ENCODE measurements around the gene FAM209A. TPM values are rescaled to one million over a fixed set of nuclear protein-coding genes. Genes with fewer than 3 reads are reported as not detected.
A peak's percentile ranks its signal among the peaks of the same experiment; 100 is the strongest.
"Not testable (repeated sequence)": the region's sequence is repeated elsewhere in the genome, so short reads cannot be mapped to it uniquely, and the experiment has no call there.

The FAM209A gene, protein sequence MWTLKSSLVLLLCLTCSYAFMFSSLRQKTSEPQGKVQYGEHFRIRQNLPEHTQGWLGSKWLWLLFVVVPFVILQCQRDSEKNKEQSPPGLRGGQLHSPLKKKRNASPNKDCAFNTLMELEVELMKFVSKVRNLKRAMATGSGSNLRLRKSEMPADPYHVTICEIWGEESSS
- not detected in 2 replicates for total RNA-seq (2014; rRNA removed; shearing (Covaris generic))

DNA sequence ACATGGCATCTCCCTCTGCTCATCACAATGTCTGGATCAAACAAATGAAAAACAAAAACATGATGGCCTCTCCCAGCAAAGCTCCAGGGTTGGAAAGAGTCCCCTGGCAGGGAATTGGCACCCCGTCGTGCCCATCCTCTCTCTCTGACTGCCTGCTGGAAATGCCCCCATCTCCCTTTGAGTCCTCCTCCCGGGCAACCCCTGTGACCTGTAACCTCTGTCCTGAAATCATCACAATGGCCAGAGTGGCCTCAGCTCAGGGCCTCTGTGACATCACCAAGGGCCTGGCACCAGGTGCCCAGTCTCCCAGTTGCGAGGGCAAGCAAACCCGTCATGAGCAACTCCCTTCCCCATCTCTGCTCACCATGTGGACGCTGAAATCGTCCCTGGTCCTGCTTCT, at the start of gene FAM209A:
FAM209A (plus strand) TSS at position 301 of the 400 bp plus-strand sequence; CDS start at position 366, 65 bp downstream.
- DNase-seq (ENCODE audit: low read depth), result not testable (repeated sequence)

DNA sequence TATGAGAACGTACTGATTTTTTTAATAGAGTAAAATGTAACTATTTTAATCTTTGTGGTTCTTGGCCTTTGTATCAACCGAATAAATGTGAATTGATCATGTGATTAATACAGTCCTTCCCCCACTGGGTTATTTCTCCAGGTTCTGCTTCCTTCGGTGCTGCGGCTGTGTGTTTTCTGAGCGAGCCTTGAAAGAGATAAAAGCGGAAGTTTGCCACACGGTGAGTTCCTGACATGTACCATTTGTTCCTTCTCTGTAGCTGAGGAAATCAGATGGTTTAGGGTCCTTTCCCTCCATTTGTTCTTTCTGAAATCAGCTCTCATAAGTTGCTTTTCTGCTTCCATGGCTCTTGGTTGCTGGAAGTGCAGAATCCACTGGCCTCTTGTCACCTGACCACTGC, 40.6 kb upstream of the FAM209A start:
- DNase-seq (ENCODE audit: low read depth), result no peak

DNA sequence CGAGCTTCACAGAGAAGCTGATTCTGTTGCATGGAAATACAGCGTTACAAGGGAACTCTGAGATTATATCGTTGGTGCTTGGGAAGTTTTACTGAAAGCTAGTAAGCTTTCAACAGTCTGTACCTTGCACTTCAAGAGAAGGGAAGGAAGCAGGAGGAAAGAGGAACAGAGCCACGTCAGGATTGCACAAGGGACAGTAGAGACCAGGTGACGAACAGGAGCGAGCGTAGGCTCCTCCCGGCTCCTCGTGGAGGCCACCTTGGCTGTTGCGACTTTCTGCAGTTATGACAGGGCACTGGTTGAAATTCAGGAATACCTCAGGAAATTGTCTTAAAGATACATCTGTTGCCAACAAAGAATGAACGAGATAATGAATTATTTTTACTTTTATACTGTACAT, 37.3 kb upstream of the FAM209A start:
- no peak for DNase-seq (ENCODE audit: low read depth)

DNA sequence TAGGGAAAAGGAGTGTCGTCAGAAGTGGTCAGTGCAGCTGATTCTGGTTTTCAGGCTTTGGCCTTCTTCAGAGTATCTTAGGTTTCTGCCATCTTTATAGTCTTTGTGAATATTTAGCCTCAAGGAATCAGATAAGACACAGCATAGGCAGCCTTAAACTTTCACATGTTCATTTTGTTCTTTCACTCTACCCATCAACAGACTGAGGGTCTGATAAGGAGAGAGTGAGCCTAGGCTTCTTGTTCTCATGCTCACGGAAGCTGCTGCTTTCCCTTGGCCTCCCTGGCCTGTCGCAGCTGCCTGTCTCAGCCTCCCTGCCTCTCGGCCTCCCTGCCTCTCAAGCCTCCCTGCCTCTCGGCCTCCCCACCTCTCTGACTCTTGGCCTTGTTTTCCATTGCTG, 36.0 kb upstream of the FAM209A start:
- DNase-seq (ENCODE audit: low read depth), result no peak

DNA sequence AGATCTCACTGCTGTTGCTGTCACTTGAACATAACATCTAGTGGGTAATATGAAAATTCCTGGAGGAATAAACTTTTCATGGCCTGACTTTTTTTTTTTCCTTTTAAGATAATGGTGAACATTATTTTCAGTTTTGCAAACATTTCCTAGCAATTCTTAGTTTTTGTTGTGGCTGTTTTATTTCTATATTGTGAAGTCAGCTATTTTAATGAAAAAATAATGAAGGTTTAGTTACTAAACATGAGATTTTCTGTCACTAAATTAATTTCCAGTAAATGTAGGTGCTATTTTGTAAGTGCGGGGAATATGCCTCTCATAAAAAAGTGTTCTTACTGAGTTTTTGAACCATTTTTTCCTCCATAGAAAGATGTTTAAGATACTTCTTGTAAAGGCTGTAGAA, 23.4 kb upstream of the FAM209A start:
- DNase-seq (ENCODE audit: low read depth), result no peak

DNA sequence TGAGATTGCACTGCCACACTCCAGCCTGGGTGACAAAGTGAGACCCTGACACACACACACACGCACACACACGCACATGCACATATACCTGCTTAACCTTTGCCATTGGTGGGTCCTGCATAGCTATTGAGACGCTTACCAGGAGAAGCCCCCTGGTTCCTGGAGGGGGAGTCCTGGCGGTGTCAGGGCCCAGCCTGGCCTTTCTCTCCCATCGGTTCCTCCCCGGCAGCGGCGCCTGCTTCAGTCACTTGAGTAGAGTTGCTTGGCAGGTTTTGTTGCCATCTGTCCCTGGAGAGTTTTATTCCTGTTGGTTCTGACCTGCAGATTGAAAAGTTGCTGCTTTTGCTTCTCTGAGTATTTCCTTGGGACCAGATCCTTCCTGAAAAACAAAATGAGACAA, 20.6 kb upstream of the FAM209A start:
- DNase-seq (ENCODE audit: low read depth), result no peak

DNA sequence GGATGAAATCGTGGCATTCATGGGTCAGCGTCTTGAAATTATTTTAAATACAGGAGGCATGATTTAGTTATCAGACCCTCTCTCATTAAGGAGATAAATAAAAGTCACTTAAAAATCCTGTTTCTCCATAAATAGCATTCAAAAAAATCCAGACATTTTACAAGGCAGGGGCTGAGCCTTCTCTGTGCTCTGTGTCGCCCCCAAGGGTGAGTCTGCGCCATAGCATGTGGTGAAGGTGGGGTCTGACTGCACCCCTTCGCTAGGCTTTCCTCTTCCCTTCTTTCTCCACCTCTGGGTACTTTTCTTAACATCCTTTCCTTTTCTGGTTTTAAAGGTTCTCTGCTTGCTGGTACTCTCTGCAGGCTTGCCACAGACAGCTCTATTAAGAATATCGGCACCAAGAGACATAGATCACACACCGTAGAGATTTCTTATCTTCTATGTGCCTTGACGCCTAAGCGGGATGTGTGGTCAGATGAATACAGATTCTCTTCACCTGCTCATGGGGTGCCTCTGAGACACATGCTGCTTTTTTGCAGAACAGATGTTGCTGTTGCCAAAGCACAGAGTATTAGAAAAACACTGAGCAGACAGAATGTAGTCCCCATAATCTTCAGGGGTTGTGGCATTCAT, 20.1 kb upstream of the FAM209A start:
- no peak for DNase-seq (ENCODE audit: low read depth)

DNA sequence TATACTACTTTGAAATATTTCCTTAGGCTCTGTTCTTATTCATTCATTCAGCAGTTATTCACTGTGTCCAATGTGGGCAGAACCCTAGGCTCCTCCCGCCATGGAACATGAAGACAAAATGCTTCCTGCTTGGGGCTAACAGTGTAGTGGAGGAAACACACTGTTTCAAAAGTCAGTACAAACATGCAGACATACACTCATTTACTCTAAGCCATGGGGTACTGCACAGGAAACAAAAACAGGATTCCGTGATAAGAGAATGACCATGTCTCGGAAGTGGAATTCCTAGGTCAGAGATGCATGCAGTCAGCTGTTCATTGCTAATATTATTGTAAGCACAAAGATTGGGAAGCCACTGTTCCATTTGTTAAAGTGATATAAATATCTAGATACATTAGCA, 18.4 kb upstream of the FAM209A start:
- DNase-seq (ENCODE audit: low read depth), result no peak

DNA sequence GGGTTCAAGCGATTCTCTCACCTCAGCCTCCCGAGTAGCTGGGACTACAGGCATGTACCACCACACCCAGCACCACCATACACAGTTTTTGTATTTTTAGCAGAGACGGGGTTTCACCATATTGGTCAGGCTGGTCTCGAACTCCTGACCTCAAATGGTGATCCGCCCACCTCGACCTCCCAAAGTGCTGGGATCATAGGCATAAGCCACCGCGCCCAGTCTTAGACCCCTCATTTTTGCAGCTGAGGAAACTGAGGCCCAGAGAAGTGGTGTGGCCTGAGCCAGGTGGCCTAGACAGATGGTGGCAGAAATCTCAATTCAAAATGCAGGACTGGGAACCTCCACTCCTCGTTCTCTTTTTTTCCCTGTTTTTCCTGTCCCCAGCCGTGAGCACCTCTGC, 12.6 kb upstream of the FAM209A start:
- DNase-seq (ENCODE audit: low read depth), result no peak

DNA sequence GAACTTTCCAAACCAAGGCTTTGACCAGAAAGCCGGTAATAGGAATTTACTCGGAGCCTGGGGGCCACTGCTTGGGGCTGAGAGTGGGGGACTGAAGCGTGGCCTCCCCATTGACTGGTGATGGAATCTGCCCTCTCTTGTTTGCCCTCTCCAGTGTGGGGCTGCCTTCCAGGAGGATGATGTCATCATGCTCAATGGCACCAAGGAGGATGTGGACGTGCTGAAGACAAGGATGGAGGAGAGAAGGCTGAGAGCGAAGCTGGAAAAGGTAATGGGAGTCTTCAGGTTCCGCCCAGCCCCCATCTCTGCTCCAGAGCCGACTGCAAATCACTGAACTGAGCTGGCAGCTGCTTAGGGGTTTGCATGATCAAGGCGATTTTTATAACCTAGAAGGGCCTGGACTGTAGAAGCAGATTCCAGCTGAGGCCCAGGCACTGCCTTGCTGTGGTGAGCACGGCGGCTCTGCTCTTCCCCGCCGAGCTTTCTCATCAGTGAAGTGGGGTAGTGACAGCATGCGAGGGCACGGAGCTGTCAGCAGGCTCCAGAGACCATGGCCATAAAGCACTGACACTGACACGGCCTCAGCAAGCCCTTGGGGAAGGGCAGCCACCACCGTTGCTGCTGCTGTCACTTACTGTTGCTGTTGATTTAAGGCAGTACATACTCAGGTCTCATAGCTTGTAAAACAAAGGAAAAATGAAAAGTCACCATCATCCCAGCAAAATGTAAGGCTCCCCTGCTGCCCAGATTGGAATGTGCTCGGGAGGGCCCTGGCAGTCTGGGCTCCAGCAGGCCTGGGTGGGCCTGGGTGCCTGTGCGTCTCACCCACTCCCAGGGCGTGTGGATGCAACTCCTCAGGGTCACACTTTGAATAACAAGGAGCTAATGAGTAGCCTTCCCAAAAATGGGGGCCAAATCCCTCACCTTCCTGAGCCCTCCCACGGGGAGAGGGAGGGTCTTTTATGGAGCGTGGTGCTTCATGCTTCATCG, 11.1 kb upstream of the FAM209A start:
- no peak for DNase-seq (ENCODE audit: low read depth)

DNA sequence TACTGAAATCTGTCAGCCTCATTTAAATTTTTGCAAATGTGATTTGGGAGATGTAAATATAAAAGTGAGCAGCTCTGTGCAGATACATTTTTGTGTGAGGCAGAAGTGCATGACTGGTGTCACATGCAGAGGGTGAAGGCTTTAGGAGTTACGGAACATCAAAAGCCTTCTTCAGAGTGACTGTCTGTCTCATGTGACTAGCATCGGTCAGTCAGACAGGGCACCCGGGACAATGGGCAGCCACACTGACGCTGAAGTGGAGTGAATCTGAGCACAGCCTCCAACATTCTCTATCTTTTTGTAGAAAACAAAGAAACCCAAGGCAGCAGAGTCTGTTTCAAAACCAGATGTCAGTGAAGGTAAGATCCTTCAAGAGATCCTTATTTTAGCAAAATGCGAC, 7.9 kb upstream of the FAM209A start:
- no peak for DNase-seq (ENCODE audit: low read depth)

DNA sequence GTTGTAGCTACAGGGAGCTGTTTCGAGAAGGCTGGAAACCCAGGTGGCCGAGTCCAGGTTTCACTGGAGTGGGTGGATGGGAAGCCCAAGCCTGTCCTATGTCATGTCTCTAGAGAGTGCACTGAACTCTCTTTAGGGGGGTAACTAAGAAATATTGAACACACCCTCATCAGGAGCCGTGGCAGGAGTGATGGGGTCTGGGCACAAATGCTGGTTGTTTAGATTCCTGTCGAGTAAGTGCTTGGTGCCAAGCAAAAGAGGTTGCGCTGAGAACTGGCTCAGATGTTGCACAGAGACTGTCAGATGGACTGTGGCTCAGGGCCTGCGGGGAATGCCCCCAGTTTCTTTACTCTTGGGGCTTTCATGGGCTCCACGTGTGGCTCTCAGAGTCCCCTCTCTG, 7.3 kb upstream of the FAM209A start:
- DNase-seq (ENCODE audit: low read depth), result no peak

DNA sequence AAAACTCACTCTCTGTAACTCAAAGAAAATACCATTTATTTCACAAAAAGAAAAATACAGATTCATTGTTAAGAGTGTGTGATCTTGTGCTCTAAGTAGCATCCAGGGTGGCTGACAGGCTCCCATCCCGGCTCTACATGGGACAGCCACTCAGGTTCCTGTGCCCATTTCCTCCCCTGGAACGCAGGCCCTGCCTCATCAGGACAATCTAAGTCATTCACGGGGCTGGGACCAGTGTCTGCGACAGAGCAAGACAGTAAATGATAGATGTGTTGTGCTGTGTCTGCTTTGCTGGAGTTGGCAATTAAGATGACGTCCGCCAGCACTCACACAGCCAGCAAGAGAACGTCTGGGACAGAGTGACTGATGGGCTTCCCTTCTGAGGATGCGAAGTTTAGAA, 6.9 kb upstream of the FAM209A start:
- DNase-seq (ENCODE audit: low read depth), result no peak

DNA sequence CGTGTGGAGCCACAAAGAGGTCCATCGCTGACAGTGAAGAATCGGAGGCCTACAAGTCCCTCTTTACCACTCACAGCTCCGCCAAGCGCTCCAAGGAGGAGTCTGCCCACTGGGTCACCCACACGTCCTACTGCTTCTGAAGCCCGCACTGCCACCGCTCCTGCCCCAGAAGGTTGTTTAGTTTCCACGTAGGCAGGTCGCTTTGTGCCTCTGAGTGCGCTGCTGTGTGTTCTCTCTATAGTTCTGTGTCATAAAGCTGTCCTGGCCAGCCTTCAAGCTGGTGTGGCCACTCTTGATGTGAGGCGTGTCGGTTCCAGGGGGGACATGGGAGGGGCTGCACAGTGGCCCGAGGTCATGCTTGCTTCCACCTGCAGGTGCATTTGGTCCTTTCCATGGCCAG, 6.4 kb upstream of the FAM209A start:
- DNase-seq (ENCODE audit: low read depth), result no peak

DNA sequence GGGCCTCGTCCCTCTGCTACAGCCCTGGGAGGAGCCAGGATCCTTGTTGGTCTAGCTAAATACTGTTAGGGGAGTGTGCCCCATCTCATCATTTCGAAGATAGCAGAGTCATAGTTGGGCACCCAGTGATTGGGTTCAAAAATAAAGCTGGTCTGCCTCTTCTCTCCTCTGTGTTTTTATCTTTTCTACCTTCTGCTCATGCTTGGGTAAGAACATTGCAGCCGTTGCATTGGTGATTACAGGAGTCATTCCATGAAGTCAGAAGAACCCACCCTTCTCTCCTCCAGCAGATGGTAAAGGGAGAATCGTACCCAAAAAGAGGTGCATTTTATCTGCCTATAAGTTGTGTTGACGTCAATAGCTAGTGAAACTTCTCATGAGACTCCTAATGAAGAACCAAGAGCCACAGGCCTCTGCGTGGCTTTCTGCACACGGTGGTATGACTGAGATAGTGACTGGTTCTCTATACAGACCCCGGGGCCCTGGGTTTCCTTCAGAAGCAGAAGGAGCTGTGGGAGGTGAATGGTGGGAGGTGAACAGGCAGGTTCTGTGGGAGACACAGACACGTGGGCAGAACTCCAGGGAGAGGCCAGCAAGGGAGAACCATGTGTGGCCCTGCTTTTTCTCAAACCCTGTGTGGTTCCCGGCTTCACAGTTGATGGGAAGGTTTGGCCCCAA, 5.7 kb upstream of the FAM209A start:
- no peak for DNase-seq (ENCODE audit: low read depth)

DNA sequence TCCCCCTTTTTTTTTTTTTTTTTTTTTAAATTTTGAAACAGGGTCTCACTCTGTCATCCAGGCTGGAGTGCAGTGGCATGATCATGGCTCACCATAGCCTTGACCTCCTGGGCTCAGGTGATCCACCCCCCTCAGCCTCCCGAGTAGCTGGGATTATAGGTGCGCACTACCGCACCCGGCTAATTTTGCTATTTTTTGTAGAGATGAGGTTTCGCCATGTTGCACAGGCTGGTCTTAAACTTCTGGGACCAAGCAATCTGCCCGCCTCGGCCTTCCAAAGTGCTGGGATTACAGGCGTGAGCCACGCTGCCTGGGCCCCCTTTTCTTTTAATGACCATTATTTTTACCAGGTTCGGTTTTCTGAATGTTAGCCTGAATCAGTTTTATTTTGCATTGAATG, 5.0 kb upstream of the FAM209A start:
- no peak for DNase-seq (ENCODE audit: low read depth)

DNA sequence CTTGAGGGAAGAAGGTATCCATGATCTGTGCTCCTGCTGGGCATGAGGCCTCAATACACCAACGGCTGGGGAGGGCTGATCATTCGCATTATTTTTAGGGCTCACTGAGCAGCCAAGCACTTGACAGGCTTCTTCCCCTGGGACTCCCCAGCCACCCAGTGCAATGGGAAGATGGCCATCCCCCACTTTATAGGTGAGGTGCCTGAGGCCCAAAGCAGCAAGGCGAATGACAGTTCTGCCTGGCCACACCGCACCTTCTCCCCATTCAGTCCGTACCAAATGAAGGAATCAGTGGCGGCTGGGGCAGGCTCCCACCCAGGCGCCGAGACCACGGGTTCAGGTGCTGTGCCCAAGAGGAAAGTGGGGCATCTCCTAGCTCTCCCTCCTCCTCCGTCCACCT, 4.4 kb upstream of the FAM209A start:
- DNase-seq (ENCODE audit: low read depth), result no peak

DNA sequence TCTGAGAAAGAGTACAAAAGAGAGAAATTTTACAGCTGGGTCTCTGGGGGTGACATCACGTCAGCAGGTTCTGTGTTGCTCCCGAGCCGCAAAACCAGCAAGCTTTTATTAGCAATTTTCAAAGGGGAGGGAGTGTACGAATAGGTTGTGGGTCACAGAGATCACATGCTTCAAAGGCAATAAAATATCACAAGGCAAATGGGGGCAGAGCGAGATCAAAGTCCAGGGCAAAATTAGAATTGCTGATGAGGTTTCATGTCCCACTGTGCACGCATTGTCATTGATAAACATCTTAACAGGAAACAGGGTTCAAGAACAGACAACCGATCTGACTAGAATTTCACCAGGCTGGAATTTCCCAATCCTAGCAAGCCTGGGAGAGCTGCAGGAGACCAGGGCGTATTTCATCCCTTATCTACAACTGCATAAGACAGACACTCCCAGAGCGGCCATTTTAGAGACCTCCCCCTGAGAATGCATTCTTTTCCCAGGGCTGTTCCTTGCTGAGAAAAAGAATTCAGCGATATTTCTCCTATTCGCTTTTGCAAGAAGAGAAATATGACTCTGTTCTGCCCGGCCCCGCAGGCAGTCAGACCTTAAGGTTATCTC, 3.7 kb upstream of the FAM209A start:
- not testable (repeated sequence) for DNase-seq (ENCODE audit: low read depth)

DNA sequence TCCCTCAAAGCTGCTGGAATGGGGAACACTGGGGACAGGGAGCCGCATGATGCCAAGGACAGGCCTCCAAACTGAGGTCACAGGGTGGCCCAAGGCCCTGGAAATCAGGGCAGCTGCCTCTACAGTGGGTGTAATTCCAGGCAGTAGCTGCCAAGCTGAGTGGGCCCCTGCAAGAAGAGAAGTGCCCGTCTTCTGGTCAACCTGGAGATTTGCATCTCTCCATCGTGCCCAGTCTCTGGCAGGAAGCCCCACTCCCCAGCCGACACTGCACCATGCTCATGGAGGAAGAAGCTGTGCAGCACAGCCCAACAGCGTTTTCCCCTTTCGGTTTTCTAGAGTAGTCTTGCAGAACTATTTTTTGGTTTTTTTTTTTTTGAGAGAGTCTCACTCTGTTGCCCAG, 2.2 kb upstream of the FAM209A start:
- DNase-seq (ENCODE audit: low read depth), result no peak

DNA sequence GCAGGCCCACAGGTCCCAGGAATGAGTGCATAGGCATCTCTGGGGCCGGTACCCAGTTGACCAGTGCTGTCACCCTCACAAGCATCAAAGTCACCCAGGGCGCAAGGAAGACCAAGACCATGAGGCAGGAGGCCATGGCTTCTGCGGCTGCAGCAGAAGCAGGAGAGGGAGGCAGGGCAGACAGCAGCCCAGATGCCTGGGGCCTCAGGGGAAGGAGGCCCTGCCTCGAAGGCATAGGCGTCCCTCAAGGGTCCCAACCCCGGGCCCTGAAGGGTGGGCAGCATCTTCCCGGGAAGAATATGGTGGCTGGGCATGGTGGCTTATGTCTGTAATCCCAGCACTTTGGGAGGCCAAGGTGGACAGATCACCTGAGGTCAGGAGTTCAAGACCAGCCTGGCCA, 3.0 kb downstream of the FAM209A start:
- DNase-seq (ENCODE audit: low read depth), result no peak

DNA sequence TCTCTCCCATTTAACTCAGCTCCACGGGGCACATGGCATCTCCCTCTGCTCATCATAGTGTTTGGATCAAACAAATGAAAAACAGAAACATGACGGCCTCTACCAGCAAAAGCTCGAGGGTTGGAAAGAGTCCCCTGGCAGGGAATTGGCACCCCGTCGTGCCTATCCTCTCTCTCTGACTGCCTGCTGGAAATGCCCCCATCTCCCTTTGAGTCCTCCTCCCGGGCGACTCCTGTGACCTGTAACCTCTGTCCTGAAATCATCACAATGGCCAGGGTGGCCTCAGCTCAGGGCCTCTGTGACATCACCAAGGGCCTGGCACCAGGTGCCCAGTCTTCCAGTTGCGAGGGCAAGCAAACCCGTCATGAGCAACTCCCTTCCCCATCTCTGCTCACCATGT, 8.4 kb downstream of the FAM209A start, which contains the start of gene FAM209B:
FAM209B (plus strand) TSS at position 301 of the 400 bp plus-strand sequence; CDS start at position 397, 96 bp downstream.
- not testable (repeated sequence) for DNase-seq (ENCODE audit: low read depth)

DNA sequence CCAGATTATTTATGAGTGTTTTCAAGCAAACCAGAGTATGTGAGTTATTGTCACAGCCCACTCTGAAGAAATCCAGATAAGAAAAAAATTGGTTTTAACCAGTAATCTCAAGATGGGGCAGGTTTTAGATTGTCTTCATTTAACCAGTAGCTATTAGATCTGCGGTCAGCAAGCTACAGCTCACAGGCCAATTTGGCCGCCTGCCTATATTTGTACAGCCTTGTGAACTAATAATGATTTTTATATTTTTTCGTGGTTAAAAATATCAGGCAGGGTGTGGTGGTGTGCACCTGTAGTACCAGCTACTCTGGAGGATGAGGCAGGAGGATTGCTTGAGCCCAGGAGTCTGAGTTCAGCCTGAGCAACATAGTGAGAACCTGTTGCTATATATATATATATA, 13.5 kb downstream of the FAM209A start:
- DNase-seq (ENCODE audit: low read depth), result peak; percentile 25

All from M059J (cell line).